Measurements from ENCODE around the gene UST. TPM values are rescaled to one million over a fixed set of nuclear protein-coding genes. Genes with fewer than 3 reads are reported as not detected.
"Not testable (repeated sequence)": the region's sequence is repeated elsewhere in the genome, so short reads cannot be mapped to it uniquely, and the experiment has no call there.

UST gene
- total RNA-seq, 1 experiment from 2014 or later = 11.3 TPM

GRCh38 chr6:148735989-148736388 is 10.8 kb upstream of the UST start:
- DNase-seq (ENCODE audit: low read depth) = no peak

- DNase-seq (ENCODE audit: low read depth) = peak; percentile 69
These were observed 9.9 kb upstream of the UST start for GRCh38 chr6:148736774-148737412.

- DNase-seq (ENCODE audit: low read depth) = no peak
These were observed 9.0 kb upstream of the UST start for GRCh38 chr6:148737806-148738205.

DNA sequence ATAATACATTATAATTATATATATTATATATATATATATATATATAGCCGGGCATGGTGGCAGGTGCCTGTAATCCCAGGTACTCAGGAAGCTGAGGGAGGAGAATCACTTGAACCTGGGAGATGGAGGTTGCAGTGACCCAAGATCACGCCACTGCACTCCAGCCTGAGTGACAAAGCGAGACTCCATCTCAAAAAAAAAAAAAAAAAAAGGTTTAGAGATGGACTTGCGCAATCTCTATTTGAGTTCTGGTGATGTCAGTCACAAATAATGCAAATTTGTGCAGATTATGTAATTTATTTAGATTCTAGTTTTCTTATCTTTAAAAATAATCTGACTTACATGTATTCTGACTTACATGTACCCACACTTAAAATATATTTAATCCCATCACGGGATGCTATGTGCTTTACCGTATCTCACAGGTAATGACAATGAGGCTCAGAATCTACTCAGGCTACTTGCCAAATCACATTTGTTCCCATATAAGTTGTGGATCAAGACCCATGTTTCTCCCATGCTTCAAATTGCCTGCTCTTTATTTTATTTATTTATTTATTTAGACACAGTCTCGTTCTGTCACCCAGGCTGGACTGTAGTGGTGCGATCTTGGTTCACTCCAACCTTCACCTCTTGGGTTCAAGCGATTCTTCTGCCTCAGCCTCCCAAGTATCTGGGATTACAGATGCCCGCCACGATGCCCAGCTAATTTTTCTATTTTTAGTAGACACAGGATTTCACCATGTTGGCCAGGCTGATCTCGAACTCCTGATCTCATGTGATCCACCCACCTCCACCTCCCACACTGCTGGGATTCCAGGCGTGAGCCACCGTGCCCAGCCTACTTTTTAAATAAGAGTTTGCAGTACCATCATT is 7.6 kb upstream of the UST start:
- no peak for DNase-seq (ENCODE audit: low read depth)

DNA sequence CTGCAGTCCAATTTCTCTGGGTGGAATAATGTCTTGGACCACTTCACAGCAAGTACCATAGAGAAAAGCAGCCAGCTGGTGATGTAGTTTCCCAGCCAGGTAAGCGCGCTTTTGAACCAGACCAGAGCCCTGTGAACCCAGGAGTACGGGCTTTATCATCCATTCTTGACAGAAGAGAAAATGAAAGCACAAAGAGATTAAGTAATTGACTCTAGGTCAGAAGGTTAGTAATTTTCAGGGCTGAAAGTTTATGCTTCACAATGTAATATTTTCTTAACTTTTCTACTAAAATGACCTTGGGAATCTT is 7.1 kb upstream of the UST start:
- no peak for DNase-seq (ENCODE audit: low read depth)

GRCh38 chr6:148743476-148743875 is 3.4 kb upstream of the UST start:
- no peak for DNase-seq (ENCODE audit: low read depth)

GRCh38 chr6:148745926-148746325 is 904 bp upstream of the UST start:
- peak; percentile 49 for DNase-seq (ENCODE audit: low read depth)

DNA sequence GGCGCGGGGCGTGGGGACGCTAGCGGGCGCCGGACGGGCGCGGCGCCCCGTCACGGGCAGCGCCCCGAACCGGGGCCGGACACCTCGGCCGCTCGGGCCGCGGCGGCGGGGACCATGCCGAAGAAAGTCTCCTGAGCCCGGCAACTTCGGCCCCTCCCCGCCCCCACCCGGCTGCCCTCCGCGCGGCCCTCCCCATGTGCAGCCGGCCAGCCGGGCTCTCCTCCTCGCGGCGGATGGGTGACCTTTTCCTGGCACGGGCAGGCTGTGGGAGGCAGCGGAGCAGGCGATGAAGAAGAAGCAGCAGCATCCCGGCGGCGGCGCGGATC is 278 bp downstream of the UST start:
- peak; percentile 68 for DNase-seq (ENCODE audit: low read depth)

GRCh38 chr6:148747471-148748165 is 788 bp downstream of the UST start:
- DNase-seq (ENCODE audit: low read depth) = peak; percentile 51

- no peak for DNase-seq (ENCODE audit: low read depth)
These were observed 2.8 kb downstream of the UST start for GRCh38 chr6:148749674-148750073.

- DNase-seq (ENCODE audit: low read depth) = peak; percentile 12
These were observed 4.3 kb downstream of the UST start for GRCh38 chr6:148750838-148751792.

- DNase-seq (ENCODE audit: low read depth) = no peak
These were observed 5.0 kb downstream of the UST start for GRCh38 chr6:148751793-148752170.

DNA sequence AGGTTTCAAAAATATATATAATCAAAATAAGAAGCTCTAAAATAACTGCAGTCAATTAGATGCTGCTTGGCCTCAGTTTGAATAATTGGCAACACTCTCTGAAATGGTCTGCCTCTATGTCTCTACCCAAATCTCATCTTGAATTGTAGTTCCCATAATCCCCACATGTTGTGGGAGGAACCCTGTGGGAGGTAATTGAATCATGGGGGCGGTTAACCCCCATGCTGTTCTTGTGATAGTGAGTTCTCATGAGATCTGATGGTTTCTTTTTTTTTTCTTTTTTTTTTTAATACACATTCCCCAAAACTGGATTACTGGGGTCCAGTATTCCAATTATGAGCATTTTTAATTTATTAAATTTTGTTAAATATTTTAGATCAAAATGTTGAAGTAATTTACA is 8.5 kb downstream of the UST start:
- not testable (repeated sequence) for DNase-seq (ENCODE audit: low read depth)

DNA sequence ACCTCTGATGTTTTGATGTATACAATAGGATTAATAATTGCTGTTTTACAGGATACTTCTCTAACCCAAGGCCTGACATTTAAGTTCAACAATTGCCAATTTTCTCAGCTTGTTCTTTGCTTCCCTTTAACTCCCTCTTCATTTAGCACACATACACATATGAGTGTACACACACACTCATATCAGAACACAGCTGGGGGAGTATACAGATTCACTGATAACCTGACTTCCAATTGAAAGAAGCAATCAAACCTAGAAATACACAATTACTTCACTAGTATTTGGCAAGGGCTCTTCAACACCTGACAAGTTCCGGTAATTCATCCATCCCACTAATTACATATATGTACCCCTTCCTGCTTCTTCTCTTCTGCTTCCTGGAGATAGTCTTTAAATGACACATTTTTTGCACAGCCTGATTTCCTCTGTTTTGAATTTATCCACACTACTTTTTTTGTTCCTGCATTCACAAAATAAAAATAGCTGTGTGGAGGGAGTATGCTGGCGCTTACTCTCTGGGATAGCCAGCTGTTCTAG is 11.2 kb downstream of the UST start:
- no peak for DNase-seq (ENCODE audit: low read depth)

- no peak for DNase-seq (ENCODE audit: low read depth)
These were observed 11.7 kb downstream of the UST start for GRCh38 chr6:148758492-148758891.

GRCh38 chr6:148760258-148760534 is 13.4 kb downstream of the UST start:
- DNase-seq (ENCODE audit: low read depth) = no peak

- DNase-seq (ENCODE audit: low read depth) = peak; percentile 77
These were observed 14.0 kb downstream of the UST start for GRCh38 chr6:148760568-148761526.

DNA sequence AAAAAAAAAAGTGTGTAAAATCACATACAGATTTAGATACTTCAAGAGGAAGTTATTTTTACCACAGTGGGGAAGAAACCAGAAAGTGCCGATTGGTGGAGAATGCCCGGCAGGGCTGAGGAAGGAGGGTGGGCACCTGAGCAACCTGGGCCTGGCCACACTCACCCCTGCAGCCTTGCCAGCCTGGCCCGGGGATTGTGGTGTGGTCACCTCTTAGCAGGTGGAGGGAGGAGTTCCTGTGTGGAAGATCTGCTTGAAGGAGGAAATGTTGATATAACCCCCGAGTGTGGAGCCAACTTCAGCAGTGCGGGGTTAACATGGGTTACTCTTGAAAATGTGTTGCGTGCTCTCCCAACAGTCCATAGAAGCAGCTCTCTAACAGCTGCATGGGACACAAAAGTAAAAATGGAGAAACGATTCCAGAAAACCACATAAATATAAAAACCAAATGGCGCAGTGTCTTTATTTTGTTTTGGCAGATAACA is 14.7 kb downstream of the UST start:
- DNase-seq (ENCODE audit: low read depth) = no peak

GRCh38 chr6:148762231-148762630 is 15.4 kb downstream of the UST start:
- no peak for DNase-seq (ENCODE audit: low read depth)

GRCh38 chr6:148764259-148765020 is 17.6 kb downstream of the UST start:
- DNase-seq (ENCODE audit: low read depth) = not testable (repeated sequence)

Data from M059J (cell line).